Left lung (tissue), 10 donors: ENCODE measurements around the gene DDX24. TPM values are rescaled to one million over a fixed set of nuclear protein-coding genes. Genes with fewer than 3 reads are reported as not detected.
A peak's percentile ranks its signal among the peaks of the same experiment; 100 is the strongest.

ENCODE experiments used
- ATAC-seq: fragments of 200-7000 bp; cut with Tn5 transposase; one replicate; pipeline ENCODE4 v1.9.1; 2020; ENCODE audit warnings: moderate library complexity
- DNase-seq, 4 donors: peaks; one replicate each; pipeline ENCODE4 v3.0.0-alpha.2; 2013 to 2020
- H3K27ac ChIP-seq, 2 donors: fragments of 200-600 bp; sonication (generic) in 1 of 2; one replicate each; pipeline versions ENCODE4 v1.5.0 to v1.8.0; 2020 to 2021
- H3K27me3 ChIP-seq, 2 donors: fragments of 200-600 bp; sonication (generic) in 1 of 2; one replicate each; pipeline versions ENCODE4 v1.5.0 to v1.8.0; 2020 to 2021
- H3K36me3 ChIP-seq, 2 donors: fragments of 200-600 bp; sonication (generic) in 1 of 2; one replicate each; pipeline versions ENCODE4 v1.5.0 to v1.8.0; 2020 to 2021
- H3K4me1 ChIP-seq, 2 donors: fragments of 200-600 bp; one replicate each; pipeline ENCODE4 v1.8.0; 2021
- H3K4me3 ChIP-seq, 2 donors: fragments of 200-600 bp; sonication (generic) in 1 of 2; one replicate each; pipeline versions ENCODE4 v1.5.0 to v1.8.0; 2020 to 2021; ENCODE audit warnings: mild to moderate bottlenecking in 1 of 2
- H3K9me3 ChIP-seq, 2 donors: fragments of 200-600 bp; sonication (generic) in 1 of 2; one replicate each; pipeline versions ENCODE4 v1.5.0 to v1.8.0; 2020 to 2021
- CTCF ChIP-seq, 2 donors: fragments of 200-600 bp; sonication (generic) in 1 of 2; IDR thresholded peaks; one replicate each; pipeline versions ENCODE4 v1.5.0 to v1.8.0; 2021; ENCODE audit warnings: antibody characterized with exemption in 2 of 2
- intact Hi-C, 2 donors: fragments of 100-400 bp; cut with DNase I; formaldehyde crosslinking; loops; one replicate each; pipeline versions ENCODE4 v1.11.2 to v1.14.2; 2022
- polyA plus RNA-seq, 6 donors: library from polyadenylated mRNA; unstranded; fragments of 120-200 nt; gene quantifications; one replicate each; pipeline ENCODE4 v1.2.1, GENCODE V29; 2013; ENCODE audit not compliant: insufficient read length in 6 of 6
- total RNA-seq, 2 donors: library from RNA; stranded (reverse); fragmentation: NEBNext Ultra II Directional; extraction: Animal tissue kit (Norgen Biotek cat#: 25700); gene quantifications; one replicate each; pipeline ENCODE4 v1.2.1, GENCODE V29; 2021
- donor health status: DM: no; HTN: yes; CAD: no.
- donor health status: DM: no; HTN: no; CAD: no.

DDX24 gene
- total and polyA plus RNA-seq, 8 donors: 127 to 148 (median 139) TPM

- ATAC-seq (no peak), DNase-seq (no peak)
- no peak for TF ChIP-seq CTCF (IDR thresholded peaks at IDR 0.05)
- H3K9me3 ChIP-seq: no peaks in the 10 kb centered on the region
- H3K27ac ChIP-seq: no peak overlapping the region
- H3K4me1 ChIP-seq: no peaks in the 10 kb centered on the region
- intact Hi-C loops: no loop called here
- H3K4me3 ChIP-seq: no peak overlapping the region
- H3K36me3 ChIP-seq: no peaks in the 10 kb centered on the region
- no peaks in the 10 kb centered on the region for H3K27me3 ChIP-seq
Observed at GRCh38 chr14:94087891-94088290, 6.9 kb upstream of the DDX24 start.

GRCh38 chr14:94081386-94081820 lies 401 bp upstream of the DDX24 start:
- Histone ChIP-seq H3K9me3 (no peaks in the 10 kb centered on the region), H3K36me3 (no peaks in the 10 kb centered on the region), H3K27ac (peak overlapping the region; percentile 90 to 94), H3K4me3 (peak overlapping the region; percentile 90 to 91), H3K4me1 (peaks cover 32 to 45% of the 10 kb centered on the region in 2 donors), H3K27me3 (no peaks in the 10 kb centered on the region)
- intact Hi-C loops: no loop called here
- ATAC-seq: peak; percentile 53
- no peak for DNase-seq
- no peak for TF ChIP-seq CTCF (IDR thresholded peaks at IDR 0.05)

GRCh38 chr14:94079891-94080620 lies 946 bp downstream of the DDX24 start:
- H3K9me3 ChIP-seq: peaks cover 0 to 10% of the 10 kb centered on the region in 2 donors
- H3K27ac ChIP-seq: peak overlapping the region; percentile 90 to 94
- no peak for ATAC-seq
- peaks cover 0 to 5% of the 10 kb centered on the region in 2 donors for H3K36me3 ChIP-seq
- no peak for DNase-seq
- intact Hi-C loops: no loop called here
- no peaks in the 10 kb centered on the region for H3K27me3 ChIP-seq
- peaks cover 32 to 54% of the 10 kb centered on the region in 2 donors for H3K4me1 ChIP-seq
- H3K4me3 ChIP-seq: peak overlapping the region; percentile 90 to 91
- no peak for TF ChIP-seq CTCF (IDR thresholded peaks at IDR 0.05)

GRCh38 chr14:94077823-94078222 lies 3.2 kb downstream of the DDX24 start:
- no peaks in the 10 kb centered on the region for H3K27me3 ChIP-seq
- DNase-seq (no peak), ATAC-seq (no peak)
- H3K4me1 ChIP-seq: peaks cover 32 to 54% of the 10 kb centered on the region in 2 donors
- peak overlapping the region in 1 of 2 donors; percentile 91 for H3K4me3 ChIP-seq
- TF ChIP-seq CTCF (IDR thresholded peaks at IDR 0.05): no peak
- H3K27ac ChIP-seq: no peak overlapping the region
- intact Hi-C loops: no loop called here
- peaks cover 0 to 11% of the 10 kb centered on the region in 2 donors for H3K36me3 ChIP-seq
- H3K9me3 ChIP-seq: peaks cover 0 to 24% of the 10 kb centered on the region in 2 donors

GRCh38 chr14:94077111-94077821 lies 3.7 kb downstream of the DDX24 start:
- Histone ChIP-seq H3K36me3 (peaks cover 0 to 11% of the 10 kb centered on the region in 2 donors), H3K27me3 (no peaks in the 10 kb centered on the region), H3K4me1 (peaks cover 32 to 54% of the 10 kb centered on the region in 2 donors), H3K27ac (no peak overlapping the region), H3K9me3 (peaks cover 0 to 28% of the 10 kb centered on the region in 2 donors), H3K4me3 (peak overlapping the region; percentile 2 to 91)
- DNase-seq (no peak), ATAC-seq (no peak)
- TF ChIP-seq CTCF (IDR thresholded peaks at IDR 0.05): no peak
- intact Hi-C loops: no loop called here
